Fibroblast of the aortic adventitia (primary cell): ENCODE measurements around the gene MUC22. TPM values are rescaled to one million over a fixed set of nuclear protein-coding genes. Genes with fewer than 3 reads are reported as not detected.
A peak's percentile ranks its signal among the peaks of the same experiment; 100 is the strongest.
"Not testable (repeated sequence)": the region's sequence is repeated elsewhere in the genome, so short reads cannot be mapped to it uniquely, and the experiment has no call there.

Experiments used
- DNase-seq: peaks from one replicate; pipeline ENCODE4 v3.0.0-alpha.2; 2010; ENCODE audit warnings: low read depth
- H3K4me3 ChIP-seq: 2 replicates; pipeline ENCODE4 v1.5.1; 2011; ENCODE audit warnings: low read depth, mild to moderate bottlenecking, control low read depth, low read length, moderate library complexity
- CTCF ChIP-seq: IDR thresholded peaks from 2 replicates; pipeline ENCODE4 v1.5.1; 2011; ENCODE audit warnings: mild to moderate bottlenecking, low read length, control low read depth, inconsistent platforms; ENCODE audit not compliant: insufficient read depth
- total RNA-seq: library from RNA; depleted of rRNA; stranded (reverse); fragments of >200 nt; gene quantifications from 2 replicates; pipeline ENCODE4 v1.2.3, GENCODE V29; 2012; ENCODE audit warnings: low replicate concordance

Gene MUC22
- total RNA-seq, 1 donor: not detected

- DNase-seq: no peak
- TF ChIP-seq CTCF: no peak
- no peak overlapping the region for H3K4me3 ChIP-seq
Measured at GRCh38 chr6:31005249-31006020, 4.8 kb upstream of the MUC22 start.

- H3K4me3 ChIP-seq: no peak overlapping the region
- TF ChIP-seq CTCF: no peak
- peak; percentile 47 for DNase-seq
Measured at GRCh38 chr6:31007694-31008093, 2.6 kb upstream of the MUC22 start.

GRCh38 chr6:31008165-31008564, 2.1 kb upstream of the MUC22 start:
- no peak overlapping the region for H3K4me3 ChIP-seq
- DNase-seq: no peak
- no peak for TF ChIP-seq CTCF

- H3K4me3 ChIP-seq: no peak overlapping the region
- DNase-seq: no peak
- TF ChIP-seq CTCF: no peak
Measured at GRCh38 chr6:31009731-31010130, 543 bp upstream of the MUC22 start.

- no peak for TF ChIP-seq CTCF
- no peak overlapping the region for H3K4me3 ChIP-seq
- DNase-seq: no peak
Measured at GRCh38 chr6:31011153-31011552, 879 bp downstream of the MUC22 start.

GRCh38 chr6:31016659-31017299, 6.5 kb downstream of the MUC22 start:
- no peak for DNase-seq
- no peak for TF ChIP-seq CTCF
- H3K4me3 ChIP-seq: no peak overlapping the region

GRCh38 chr6:31017436-31017835, 7.2 kb downstream of the MUC22 start:
- H3K4me3 ChIP-seq, DNase-seq: not testable (repeated sequence)
